CD8-positive, alpha-beta memory T cell (primary cell): ENCODE results near the gene CAPN11. TPM values are rescaled to one million over a fixed set of nuclear protein-coding genes. Genes with fewer than 3 reads are reported as not detected.
"Not testable (repeated sequence)": the region's sequence is repeated elsewhere in the genome, so short reads cannot be mapped to it uniquely, and the experiment has no call there.

Source experiments
- CTCF ChIA-PET: fragments of 350-600 bp; sonication (Branson Sonifier 250); formaldehyde crosslinking; loops from one replicate; lab custom pipeline; 2021; ENCODE audit warnings: antibody characterized with exemption; lab: Charles Lee
- POLR2A ChIA-PET: fragments of 350-600 bp; sonication (Branson Sonifier 250); formaldehyde crosslinking; loops from one replicate; lab custom pipeline; 2021; ENCODE audit warnings: antibody characterized with exemption; lab: Charles Lee
- DNase-seq, 5 donors: peaks; one replicate each; pipeline versions ENCODE4 v3.0.0 to v3.0.0-alpha.2; 2020 to 2022; ENCODE audit warnings: mixed read lengths in 1 of 5
- H3K27ac ChIP-seq: one replicate; pipeline ENCODE4 v1.7.0; 2013; ENCODE audit warnings: low read depth, mild to moderate bottlenecking, low read length, moderate library complexity
- H3K27me3 ChIP-seq: 2 replicates; pipeline ENCODE4 v1.7.0; 2013; ENCODE audit warnings: low read length, mild to moderate bottlenecking; ENCODE audit not compliant: insufficient read depth, poor library complexity, severe bottlenecking
- H3K36me3 ChIP-seq: 2 replicates; pipeline ENCODE4 v1.7.0; 2013; ENCODE audit warnings: mild to moderate bottlenecking, low read length, moderate library complexity; ENCODE audit not compliant: insufficient read depth
- H3K4me1 ChIP-seq: 2 replicates; pipeline ENCODE4 v1.7.0; 2013; ENCODE audit warnings: mild to moderate bottlenecking, low read length, moderate library complexity; ENCODE audit not compliant: insufficient read depth
- H3K4me3 ChIP-seq: 2 replicates; pipeline ENCODE4 v1.7.0; 2013; ENCODE audit warnings: mild to moderate bottlenecking, low read length
- H3K9me3 ChIP-seq: 2 replicates; pipeline ENCODE4 v1.7.0; 2013; ENCODE audit warnings: mild to moderate bottlenecking, low read length
- H3K27ac Mint-ChIP-seq, 8 donors: one replicate each; pipeline ENCODE4 v1.8.0; 2020 to 2021; ENCODE audit warnings: mixed read lengths in 8 of 8, mild to moderate bottlenecking in 6 of 8, inconsistent platforms in 3 of 8, moderate library complexity in 3 of 8
- H3K27me3 Mint-ChIP-seq, 2 donors: one replicate each; pipeline ENCODE4 v1.8.0; 2020 to 2021; ENCODE audit warnings: mixed read lengths in 2 of 2, mild to moderate bottlenecking in 1 of 2, moderate library complexity in 1 of 2
- H3K36me3 Mint-ChIP-seq, 3 donors: one replicate each; pipeline ENCODE4 v1.8.0; 2020 to 2021; ENCODE audit warnings: mixed read lengths in 3 of 3, inconsistent platforms in 1 of 3, mild to moderate bottlenecking in 1 of 3
- H3K4me1 Mint-ChIP-seq, 3 donors: one replicate each; pipeline ENCODE4 v1.8.0; 2020 to 2021; ENCODE audit warnings: mixed read lengths in 3 of 3, inconsistent platforms in 1 of 3, mild to moderate bottlenecking in 1 of 3
- H3K4me3 Mint-ChIP-seq, 7 donors: one replicate each; pipeline ENCODE4 v1.8.0; 2020 to 2021; ENCODE audit warnings: mixed read lengths in 7 of 7, mild to moderate bottlenecking in 6 of 7, moderate library complexity in 4 of 7, inconsistent platforms in 2 of 7
- H3K9me3 Mint-ChIP-seq, 5 donors: one replicate each; pipeline ENCODE4 v1.8.0; 2020 to 2022; ENCODE audit warnings: mixed read lengths in 5 of 5, mild to moderate bottlenecking in 3 of 5, moderate library complexity in 2 of 5, inconsistent platforms in 1 of 5
- polyA plus RNA-seq: library from polyadenylated mRNA; unstranded; fragments of 300-500 nt; fragmentation: Illumina TruSeq; gene quantifications from one replicate; pipeline ENCODE4 v1.2.3, GENCODE V29; 2021
- total RNA-seq, 2 experiments: library from RNA; stranded (reverse); gene quantifications; one replicate each; pipeline ENCODE4 v1.2.3, GENCODE V29; 2021

CAPN11 gene
- total and polyA plus RNA-seq, 3 experiments from 2014 or later: not detected

DNA sequence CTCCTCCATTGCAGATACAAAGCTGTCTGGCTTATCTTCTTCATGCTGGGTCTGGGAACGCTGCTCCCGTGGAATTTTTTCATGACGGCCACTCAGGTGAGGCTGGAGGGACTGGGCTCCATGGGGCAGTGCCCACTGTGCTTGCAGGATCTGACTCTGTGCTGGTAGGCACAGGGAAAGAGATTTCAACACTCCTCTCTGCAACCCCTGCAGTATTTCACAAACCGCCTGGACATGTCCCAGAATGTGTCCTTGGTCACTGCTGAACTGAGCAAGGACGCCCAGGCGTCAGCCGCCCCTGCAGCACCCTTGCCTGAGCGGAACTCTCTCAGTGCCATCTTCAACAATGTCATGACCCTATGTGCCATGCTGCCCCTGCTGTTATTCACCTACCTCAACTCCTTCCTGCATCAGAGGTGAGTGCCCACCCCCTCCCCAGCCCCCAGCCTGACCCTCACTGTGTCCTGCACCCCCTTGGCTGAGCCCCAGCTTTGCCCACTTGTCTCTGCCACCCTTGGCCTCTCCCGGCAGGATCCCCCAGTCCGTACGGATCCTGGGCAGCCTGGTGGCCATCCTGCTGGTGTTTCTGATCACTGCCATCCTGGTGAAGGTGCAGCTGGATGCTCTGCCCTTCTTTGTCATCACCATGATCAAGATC lies 70.9 kb downstream of the CAPN11 start:
- Mint-ChIP-seq H3K36me3 (no peaks in the 10 kb centered on the region), H3K9me3 (no peaks in the 10 kb centered on the region), H3K27me3 (no peaks in the 10 kb centered on the region), H3K4me1 (peaks cover under 1 to 2% (median 1%) of the 10 kb centered on the region in 3 donors), H3K27ac (no peak overlapping the region), H3K4me3 (no peak overlapping the region)
- Histone ChIP-seq H3K4me3 (no peak overlapping the region), H3K27me3 (no peaks in the 10 kb centered on the region), H3K36me3 (no peaks in the 10 kb centered on the region), H3K27ac (no peak overlapping the region), H3K4me1 (no peaks in the 10 kb centered on the region), H3K9me3 (no peaks in the 10 kb centered on the region)
- CTCF ChIA-PET: interaction anchor here (0.6 kb wide), 1 partner anchor 56 kb away, joined by 3 read pairs; no protein-coding TSS in a partner anchor
- POLR2A ChIA-PET: no interaction called here
- peak in 1 of 5 donors; percentile 8 for DNase-seq

- DNase-seq: no peak
- Mint-ChIP-seq H3K9me3 (no peaks in the 10 kb centered on the region), H3K4me3 (no peak overlapping the region), H3K27me3 (no peaks in the 10 kb centered on the region), H3K4me1 (no peaks in the 10 kb centered on the region), H3K27ac (no peak overlapping the region), H3K36me3 (no peaks in the 10 kb centered on the region)
- Histone ChIP-seq H3K27ac (no peak overlapping the region), H3K9me3 (no peaks in the 10 kb centered on the region), H3K4me1 (no peaks in the 10 kb centered on the region), H3K36me3 (no peaks in the 10 kb centered on the region), H3K27me3 (no peaks in the 10 kb centered on the region), H3K4me3 (no peak overlapping the region)
- ChIA-PET CTCF (interaction anchor here (0.6 to 1.4 kb wide), 2 partner anchors 12 to 57 kb away, joined by 3 to 4 read pairs; no protein-coding TSS in a partner anchor), POLR2A (interaction anchor here (0.9 kb wide), 1 partner anchor 17 kb away, joined by 3 read pairs; the partner anchor contains the start of gene HSP90AB1)
These were observed 71.5 kb downstream of the CAPN11 start for GRCh38 chr6:44230034-44230675.

GRCh38 chr6:44231426-44231825 lies 72.8 kb downstream of the CAPN11 start:
- H3K4me3 ChIP-seq, H3K27me3 Mint-ChIP-seq: not testable (repeated sequence)

GRCh38 chr6:44232676-44233566 lies 74.3 kb downstream of the CAPN11 start:
- Histone ChIP-seq H3K9me3 (no peaks in the 10 kb centered on the region), H3K27me3 (no peaks in the 10 kb centered on the region), H3K4me3 (no peak overlapping the region), H3K36me3 (no peaks in the 10 kb centered on the region), H3K27ac (no peak overlapping the region), H3K4me1 (peaks cover 7% of the 10 kb centered on the region)
- Mint-ChIP-seq H3K27ac (peak overlapping the region in 1 of 8 donors; percentile 93), H3K36me3 (peaks cover 0 to 3% (median 0%) of the 10 kb centered on the region in 3 donors), H3K9me3 (no peaks in the 10 kb centered on the region), H3K27me3 (no peaks in the 10 kb centered on the region), H3K4me3 (no peak overlapping the region), H3K4me1 (peaks cover 4 to 7% (median 4%) of the 10 kb centered on the region in 3 donors)
- DNase-seq: no peak
- CTCF ChIA-PET: interaction anchor here (1.3 to 6.3 kb wide), 2 partner anchors 8 to 60 kb away, joined by 4 to 69 read pairs; partner anchors contain the start of gene SLC29A1
- POLR2A ChIA-PET: no interaction called here

More at GRCh38 chr6:44231426-44231825, 72.8 kb downstream of the CAPN11 start:
- H3K36me3 ChIP-seq, H3K27ac Mint-ChIP-seq, CTCF ChIA-PET, H3K4me1 ChIP-seq, H3K36me3 Mint-ChIP-seq, DNase-seq, H3K9me3 Mint-ChIP-seq, H3K4me3 Mint-ChIP-seq, POLR2A ChIA-PET, H3K27ac ChIP-seq, H3K9me3 ChIP-seq, H3K4me1 Mint-ChIP-seq, H3K27me3 ChIP-seq: not testable (repeated sequence)

DNA sequence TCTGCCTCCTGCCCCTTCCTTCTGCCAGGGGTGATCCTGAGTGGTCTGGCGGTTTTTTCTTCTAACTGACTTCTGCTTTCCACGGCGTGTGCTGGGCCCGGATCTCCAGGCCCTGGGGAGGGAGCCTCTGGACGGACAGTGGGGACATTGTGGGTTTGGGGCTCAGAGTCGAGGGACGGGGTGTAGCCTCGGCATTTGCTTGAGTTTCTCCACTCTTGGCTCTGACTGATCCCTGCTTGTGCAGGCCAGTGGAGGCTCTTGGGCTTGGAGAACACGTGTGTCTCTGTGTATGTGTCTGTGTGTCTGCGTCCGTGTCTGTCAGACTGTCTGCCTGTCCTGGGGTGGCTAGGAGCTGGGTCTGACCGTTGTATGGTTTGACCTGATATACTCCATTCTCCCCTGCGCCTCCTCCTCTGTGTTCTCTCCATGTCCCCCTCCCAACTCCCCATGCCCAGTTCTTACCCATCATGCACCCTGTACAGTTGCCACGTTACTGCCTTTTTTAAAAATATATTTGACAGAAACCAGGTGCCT lies 75.0 kb downstream of the CAPN11 start:
- Mint-ChIP-seq H3K9me3 (no peaks in the 10 kb centered on the region), H3K4me3 (no peak overlapping the region), H3K27me3 (no peaks in the 10 kb centered on the region), H3K36me3 (peaks cover 0 to 3% (median 0%) of the 10 kb centered on the region in 3 donors), H3K27ac (no peak overlapping the region), H3K4me1 (peaks cover 9 to 14% (median 10%) of the 10 kb centered on the region in 3 donors)
- ChIA-PET POLR2A (interaction anchor here (1.0 kb wide), 1 partner anchor 9 kb away, joined by 3 read pairs; no protein-coding TSS in a partner anchor), CTCF (interaction anchor here (0.6 to 6.3 kb wide), 6 partner anchors 9 to 664 kb away, joined by 3 to 69 read pairs (median 4); partner anchors contain the start of genes SLC29A1 and SLC35B2)
- Histone ChIP-seq H3K27ac (no peak overlapping the region), H3K9me3 (no peaks in the 10 kb centered on the region), H3K27me3 (no peaks in the 10 kb centered on the region), H3K36me3 (no peaks in the 10 kb centered on the region), H3K4me1 (peaks cover 12% of the 10 kb centered on the region), H3K4me3 (no peak overlapping the region)
- no peak for DNase-seq

Other genes starting within 250 kb of the CAPN11 start
- gene MRPL14, start 31.4 kb upstream of the CAPN11 start, total RNA-seq: 10 to 100 TPM; 48.5 to 48.7 TPM
- gene MRPL14, start 31.4 kb upstream of the CAPN11 start, polyA plus RNA-seq: 108 TPM
- 10 to 100 TPM; 18.4 to 20.3 TPM for gene TMEM63B, start 31.3 kb upstream of the CAPN11 start, total RNA-seq
- gene TMEM63B, start 31.3 kb upstream of the CAPN11 start, polyA plus RNA-seq: 1.9 TPM
- gene MYMX, start 58.1 kb downstream of the CAPN11 start, total RNA-seq: not detected
- gene MYMX, start 58.1 kb downstream of the CAPN11 start, polyA plus RNA-seq: not detected
- 100 to 1,000 TPM; 116 TPM for gene SLC29A1, start 64.8 kb downstream of the CAPN11 start, total RNA-seq
- gene SLC29A1, start 64.8 kb downstream of the CAPN11 start, polyA plus RNA-seq: 3.6 TPM
- 1,000 to 10,000 TPM; 2,387 to 2,400 TPM for gene HSP90AB1, start 88.3 kb downstream of the CAPN11 start, total RNA-seq
- 460 TPM for gene HSP90AB1, start 88.3 kb downstream of the CAPN11 start, polyA plus RNA-seq
- 10 to 100 TPM; 34.8 to 35.7 TPM for gene SLC35B2, start 98.7 kb downstream of the CAPN11 start, total RNA-seq
- 49.0 TPM for gene SLC35B2, start 98.7 kb downstream of the CAPN11 start, polyA plus RNA-seq
- 10 to 100 TPM; 33.1 to 34.3 TPM for gene NFKBIE, start 106.7 kb downstream of the CAPN11 start, total RNA-seq
- gene NFKBIE, start 106.7 kb downstream of the CAPN11 start, polyA plus RNA-seq: 5.3 TPM
- not detected for gene TMEM151B, start 111.6 kb downstream of the CAPN11 start, total RNA-seq
- not detected for gene TMEM151B, start 111.6 kb downstream of the CAPN11 start, polyA plus RNA-seq
- 10 to 100 TPM; 25.8 to 27.7 TPM for gene AARS2, start 154.5 kb downstream of the CAPN11 start, total RNA-seq
- gene AARS2, start 154.5 kb downstream of the CAPN11 start, polyA plus RNA-seq: 10.4 TPM
- gene SPATS1, start 183.8 kb downstream of the CAPN11 start, total RNA-seq: not detected
- not detected for gene SPATS1, start 183.8 kb downstream of the CAPN11 start, polyA plus RNA-seq
- gene CDC5L, start 228.9 kb downstream of the CAPN11 start, total RNA-seq: 10 to 100 TPM; 27.4 to 29.9 TPM
- gene CDC5L, start 228.9 kb downstream of the CAPN11 start, polyA plus RNA-seq: 14.9 TPM